GM21381 (cell line): ENCODE results near the gene TAGLN.
"Not testable (repeated sequence)": the region's sequence is repeated elsewhere in the genome, so short reads cannot be mapped to it uniquely, and the experiment has no call there.

Source experiments
- ATAC-seq: cut with Tn5 transposase; IDR thresholded peaks from one replicate; pipeline ENCODE4 v1.9.1; 2021; ENCODE audit warnings: mild to moderate bottlenecking, moderate library complexity; ENCODE audit not compliant: unreplicated experiment

The TAGLN gene

DNA sequence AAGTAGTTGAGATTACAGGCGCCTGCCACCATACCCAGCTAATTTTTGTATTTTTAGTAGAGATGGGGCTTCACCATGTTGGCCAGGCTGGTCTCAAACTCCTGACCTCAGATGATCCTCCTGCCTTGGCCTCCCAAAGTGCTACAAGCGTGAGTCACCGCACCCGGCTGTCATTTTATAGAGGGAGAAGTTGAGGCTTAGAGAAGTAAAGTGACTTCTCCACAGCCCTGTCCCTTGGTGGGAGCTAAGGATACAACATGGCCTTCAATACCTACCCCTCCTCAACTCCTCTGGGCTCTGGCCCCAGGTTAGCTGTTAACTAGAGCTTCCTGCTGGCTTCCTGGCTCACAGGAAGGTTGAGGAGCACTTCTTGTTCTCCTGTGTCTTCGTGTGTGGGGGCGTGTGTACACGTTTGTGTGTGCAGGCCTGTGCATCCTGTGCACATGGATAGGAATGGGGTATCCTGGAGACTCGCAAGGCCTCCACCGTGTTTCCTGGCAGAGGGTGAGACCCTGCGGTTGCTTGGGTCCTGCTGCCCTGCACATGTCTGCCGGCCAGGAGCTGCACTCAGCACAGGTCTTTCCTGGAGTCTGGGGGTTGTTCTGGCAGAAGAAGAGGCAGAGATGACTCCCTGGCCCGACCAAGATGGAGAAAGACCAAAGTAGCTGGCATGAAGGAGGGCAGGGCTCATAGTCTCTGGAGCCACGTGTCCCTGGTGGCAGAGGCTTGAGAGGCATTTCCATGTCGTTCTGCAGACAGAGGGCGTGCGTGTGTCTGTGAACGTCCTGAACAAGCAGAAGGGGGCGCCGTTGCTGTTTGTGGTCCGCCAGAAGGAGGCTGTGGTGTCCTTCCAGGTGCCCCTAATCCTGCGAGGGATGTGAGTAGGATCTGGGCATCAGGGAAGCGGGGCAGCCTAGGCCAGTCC is 18.2 kb upstream of the TAGLN start:
- no peak for ATAC-seq

DNA sequence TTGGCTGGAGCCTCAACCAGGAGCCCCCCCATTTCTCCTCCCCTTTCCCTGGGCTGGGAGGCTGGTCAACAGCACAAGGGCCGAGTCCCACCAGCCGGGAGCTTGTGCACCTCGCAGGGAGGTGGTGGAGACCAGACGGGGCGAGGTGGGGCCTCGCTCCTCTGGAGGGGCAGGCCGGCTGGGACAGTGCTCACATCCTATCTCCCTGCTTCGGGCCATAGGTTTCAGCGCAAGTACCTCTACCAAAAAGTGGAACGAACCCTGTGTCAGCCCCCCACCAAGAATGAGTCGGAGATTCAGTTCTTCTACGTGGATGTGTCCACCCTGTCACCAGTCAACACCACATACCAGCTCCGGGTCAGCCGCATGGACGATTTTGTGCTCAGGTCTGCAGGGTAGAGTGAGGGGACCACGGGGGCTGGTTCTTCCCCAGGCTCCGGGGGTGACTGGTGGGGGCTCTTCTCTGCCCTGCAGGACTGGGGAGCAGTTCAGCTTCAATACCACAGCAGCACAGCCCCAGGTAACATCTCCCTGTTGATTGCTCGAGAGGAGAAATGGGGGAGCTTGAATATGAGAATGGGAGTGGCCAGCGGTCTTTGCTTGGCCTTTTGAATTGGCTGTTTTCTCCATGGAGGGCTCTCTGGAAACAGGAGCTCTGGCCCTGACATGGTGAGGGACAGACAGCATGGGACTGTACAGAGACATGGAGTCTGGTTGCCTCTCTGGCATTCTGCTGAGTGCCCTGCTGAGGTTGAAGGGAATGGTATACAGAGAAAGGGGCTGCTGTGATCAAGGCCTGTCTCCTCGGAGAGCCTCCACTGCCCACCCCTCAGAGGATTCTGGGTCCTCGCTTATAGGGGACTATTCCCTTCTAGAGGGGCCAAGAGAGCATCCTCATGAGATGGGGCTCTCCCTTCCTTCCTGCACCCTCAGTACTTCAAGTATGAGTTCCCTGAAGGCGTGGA is 17.3 kb upstream of the TAGLN start:
- ATAC-seq = no peak

DNA sequence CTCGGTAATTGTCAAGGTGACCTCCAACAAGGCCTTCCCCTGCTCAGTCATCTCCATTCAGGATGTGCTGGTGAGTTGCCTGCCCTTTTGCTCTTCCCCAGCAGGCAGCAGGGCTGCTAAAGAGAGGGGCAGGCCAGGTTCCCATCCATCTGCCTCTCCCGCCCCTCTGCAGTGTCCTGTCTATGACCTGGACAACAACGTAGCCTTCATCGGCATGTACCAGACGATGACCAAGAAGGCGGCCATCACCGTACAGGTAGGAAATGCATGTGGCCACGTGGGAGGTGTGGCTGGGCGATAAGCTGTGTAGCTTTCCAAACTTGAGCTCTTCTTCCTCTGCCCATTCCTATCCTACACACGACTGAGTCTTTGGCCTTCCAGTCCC is 16.6 kb upstream of the TAGLN start:
- ATAC-seq = no peak

DNA sequence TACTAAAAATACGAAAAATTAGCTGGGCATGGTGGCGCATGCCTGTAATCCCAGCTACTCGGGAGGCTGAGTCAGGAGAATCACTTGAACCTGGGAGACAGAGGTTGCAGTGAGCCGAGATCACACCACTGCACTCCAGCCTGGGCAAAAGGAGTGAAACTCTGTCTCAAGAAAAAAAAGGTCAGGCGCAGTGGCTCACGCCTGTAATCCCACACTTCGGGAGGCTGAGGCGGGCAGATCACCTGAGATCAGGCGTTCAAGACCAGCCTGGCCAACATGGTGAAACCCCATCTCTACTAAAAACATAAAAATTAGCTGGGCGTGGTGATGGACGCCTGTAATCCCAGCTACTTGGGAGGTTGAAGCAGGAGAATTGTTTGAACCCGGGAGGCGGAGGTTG is 16.0 kb upstream of the TAGLN start:
- ATAC-seq = not testable (repeated sequence)

DNA sequence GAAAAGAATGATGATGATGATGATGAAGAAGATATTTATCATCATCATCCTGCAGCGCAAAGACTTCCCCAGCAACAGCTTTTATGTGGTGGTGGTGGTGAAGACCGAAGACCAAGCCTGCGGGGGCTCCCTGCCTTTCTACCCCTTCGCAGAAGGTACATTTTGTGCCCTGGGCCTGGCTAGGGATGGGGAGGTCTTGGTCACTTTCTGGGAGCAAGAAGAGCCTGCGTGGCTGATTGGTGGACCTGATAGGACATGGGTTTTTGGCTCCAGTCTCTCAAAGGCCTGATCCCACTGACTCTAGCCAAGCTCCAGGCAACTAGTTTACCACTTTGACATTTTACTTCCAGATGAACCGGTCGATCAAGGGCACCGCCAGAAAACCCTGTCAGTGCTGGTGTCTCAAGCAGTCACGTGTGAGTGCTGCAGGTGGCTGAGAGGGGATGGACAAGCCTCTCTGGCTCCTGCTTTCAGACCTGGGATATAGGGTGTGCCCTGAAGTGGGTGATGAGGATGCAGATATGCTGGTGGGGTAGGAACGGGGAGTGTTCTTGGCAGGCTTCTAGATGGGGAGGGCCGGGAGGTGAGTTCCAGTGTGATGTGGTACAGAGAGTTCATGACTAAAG is 15.3 kb upstream of the TAGLN start:
- ATAC-seq = no peak

DNA sequence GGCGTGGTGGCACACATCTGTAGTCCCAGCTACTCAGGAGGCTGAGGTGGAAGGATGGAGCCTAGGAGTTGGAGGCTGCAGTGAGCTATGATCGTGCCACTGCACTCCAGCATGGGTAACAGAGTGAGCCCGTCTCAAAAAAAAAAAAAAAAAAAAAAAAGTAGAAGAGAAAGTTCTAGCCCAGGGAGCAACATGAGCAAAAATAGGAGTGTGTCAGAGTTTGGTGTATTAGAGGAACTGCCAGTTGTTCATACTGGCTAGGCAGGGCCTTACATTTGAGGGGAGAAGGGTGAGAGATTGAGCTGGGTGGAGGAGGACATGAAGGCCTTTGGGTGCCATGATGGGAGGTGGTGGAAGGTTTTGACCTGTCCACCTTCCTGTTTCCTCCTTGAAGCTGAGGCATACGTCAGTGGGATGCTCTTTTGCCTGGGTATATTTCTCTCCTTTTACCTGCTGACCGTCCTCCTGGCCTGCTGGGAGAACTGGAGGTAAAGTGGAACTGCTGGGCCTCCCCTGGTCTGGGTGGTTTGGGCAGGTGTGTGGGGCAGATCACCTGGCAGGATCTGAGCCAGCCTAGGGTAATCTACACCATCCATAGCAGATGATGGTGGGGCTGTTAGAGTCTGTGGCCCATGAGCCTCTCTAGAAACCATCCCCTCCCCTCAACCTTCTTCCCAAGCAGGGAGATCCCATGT is 13.3 kb upstream of the TAGLN start:
- no peak for ATAC-seq

DNA sequence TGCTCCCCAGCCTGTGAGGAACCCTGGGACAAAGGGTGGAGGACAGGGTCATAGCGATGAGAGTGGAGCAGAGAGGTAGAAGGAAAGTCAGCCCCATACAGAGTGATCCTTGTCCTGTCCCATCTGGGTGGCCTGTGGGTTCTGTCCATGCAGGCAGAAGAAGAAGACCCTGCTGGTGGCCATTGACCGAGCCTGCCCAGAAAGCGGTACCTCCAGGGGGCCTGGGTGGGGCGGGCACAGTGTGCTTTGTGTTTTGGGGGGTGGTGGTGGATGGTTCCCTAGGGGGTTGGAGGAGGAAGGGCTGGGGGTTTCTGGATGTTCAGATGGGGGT is 12.8 kb upstream of the TAGLN start:
- no peak for ATAC-seq

DNA sequence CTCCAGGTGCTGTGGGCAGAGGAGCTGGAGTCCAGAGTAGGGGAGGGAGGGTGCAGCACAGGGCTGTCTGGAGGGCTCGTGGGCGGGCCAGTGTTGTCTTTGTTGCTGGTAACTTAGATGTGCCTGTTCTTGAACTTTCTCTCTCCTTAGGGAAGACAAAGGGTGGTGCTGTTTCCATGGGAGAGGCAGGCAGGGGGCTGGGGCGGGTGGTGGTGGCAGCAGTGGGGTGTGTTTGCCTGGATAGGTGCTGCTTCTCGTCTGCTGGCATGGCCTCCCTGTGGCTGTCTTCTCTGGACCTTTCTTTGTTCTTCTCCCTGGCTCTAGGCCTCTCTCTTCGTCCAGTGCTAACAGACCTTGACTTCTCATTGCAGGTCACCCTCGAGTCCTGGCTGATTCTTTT is 12.2 kb upstream of the TAGLN start:
- no peak for ATAC-seq

DNA sequence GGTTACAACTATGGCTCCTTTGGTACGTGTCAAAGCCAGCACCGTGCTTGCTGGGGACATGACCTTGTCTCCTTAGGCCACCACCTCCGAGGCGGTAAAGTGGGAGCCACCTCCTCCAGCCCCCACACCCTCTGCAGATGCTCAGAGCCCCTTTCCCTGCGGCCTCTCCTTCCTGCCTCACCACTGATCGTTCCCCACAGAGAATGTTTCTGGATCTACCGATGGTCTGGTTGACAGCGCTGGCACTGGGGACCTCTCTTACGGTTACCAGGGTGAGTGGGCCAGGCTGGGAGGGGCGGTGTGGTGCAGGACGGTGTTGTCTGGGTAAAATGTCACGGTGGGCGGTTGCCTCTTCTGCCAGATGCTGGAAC is 11.8 kb upstream of the TAGLN start:
- no peak for ATAC-seq

DNA sequence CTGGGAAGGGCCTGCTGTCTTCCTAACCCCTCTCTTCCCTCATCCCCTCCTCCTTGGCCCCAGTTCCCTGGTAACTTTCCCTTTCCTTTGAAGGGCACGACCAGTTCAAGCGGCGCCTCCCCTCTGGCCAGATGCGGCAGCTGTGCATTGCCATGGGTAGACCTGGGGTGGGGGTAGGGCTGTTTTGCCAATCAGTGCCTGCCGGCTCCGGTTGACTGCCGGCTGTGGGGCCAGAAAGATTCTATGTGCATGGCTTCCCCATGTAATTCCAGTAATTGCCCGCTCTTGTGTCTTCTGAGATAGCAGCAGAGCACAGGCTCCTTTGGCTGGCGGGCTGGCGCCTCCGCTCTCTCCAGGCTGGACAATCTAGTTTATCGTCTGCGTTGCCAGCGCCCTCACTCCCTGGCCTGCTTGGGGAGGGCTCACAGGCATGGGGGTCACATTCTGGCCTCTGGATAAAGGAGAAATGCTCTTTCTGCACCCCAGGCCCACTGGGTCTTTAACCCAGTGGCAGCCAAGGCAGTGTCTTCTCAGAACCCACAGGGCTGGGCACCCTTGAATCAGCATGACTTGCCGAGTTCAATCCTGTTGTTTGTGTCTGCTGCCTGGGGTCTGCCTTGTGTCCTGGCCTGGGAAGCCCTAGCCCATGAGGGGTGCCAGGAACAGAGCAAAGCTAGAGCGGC is 11.2 kb upstream of the TAGLN start:
- no peak for ATAC-seq

DNA sequence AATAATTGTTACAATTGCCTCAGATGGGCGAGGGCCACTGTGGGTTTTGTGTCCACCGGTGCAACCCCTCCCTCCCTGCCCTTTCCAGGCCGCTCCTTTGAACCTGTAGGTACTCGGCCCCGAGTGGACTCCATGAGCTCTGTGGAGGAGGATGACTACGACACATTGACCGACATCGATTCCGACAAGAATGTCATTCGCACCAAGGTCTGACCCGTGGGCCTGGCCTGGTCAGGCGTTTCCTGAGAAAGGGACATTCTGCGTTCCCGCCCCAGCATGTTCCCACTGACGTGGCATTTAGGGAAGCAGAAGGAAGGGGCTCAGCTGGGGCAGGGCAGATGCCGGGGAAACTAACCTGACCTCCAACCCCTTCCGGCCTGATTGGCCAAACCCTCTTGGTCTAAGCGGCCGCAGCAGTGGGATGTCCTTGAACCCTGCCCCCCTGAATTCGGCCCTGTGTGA is 10.5 kb upstream of the TAGLN start:
- ATAC-seq = no peak

DNA sequence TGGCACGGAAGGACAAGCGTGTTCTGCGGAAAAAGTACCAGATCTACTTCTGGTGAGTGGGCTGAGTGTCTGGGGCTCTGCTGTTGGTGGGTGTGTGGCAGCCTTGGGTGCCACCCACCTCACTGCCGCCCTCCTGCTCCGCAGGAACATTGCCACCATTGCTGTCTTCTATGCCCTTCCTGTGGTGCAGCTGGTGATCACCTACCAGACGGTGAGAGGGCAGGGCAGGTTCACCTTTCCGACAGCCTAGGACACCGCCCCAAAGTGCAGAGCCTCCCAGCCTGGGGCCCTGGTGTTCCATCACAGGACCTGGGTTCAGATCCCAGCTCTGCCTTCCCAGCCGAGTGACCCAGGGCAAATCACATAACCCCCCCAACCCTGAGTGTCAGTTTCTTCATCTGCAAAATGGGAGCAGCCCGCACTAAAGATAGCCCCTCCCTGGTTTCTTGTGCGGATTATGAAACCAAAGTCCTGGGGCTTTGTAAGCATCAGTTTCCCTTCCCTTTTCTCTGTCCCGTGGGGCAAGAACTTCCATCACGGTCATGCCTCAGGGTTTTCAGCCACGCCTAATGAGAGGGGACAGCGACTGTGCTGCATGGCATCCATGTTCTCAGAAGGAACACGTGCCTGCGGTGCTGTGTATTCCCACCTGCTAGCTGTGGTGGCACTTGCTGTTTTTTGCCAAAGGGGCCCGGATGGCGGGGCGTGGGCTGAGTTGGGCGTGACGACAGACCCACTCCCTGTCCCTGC is 9.8 kb upstream of the TAGLN start:
- no peak for ATAC-seq

DNA sequence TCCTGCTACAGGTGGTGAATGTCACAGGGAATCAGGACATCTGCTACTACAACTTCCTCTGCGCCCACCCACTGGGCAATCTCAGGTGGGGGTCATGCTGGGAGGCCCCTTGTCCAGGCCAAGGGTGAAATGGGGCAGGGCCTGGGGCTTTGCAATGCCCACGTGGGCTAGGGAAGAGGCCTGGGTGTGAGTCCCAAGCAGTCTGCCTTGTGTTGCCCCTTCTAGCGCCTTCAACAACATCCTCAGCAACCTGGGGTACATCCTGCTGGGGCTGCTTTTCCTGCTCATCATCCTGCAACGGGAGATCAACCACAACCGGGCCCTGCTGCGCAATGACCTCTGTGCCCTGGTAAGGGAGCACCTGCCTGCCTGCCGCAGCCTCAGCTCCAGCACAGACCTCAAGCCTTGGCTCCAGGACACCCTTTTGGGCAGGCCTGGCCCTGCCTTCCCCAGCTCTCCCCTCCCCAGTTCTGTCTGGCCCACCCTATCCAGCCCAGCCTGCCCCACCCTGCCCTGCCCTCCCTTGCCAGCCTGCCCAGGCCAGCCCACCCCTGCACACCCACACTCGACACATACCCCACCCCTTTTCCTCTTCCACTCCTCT is 9.1 kb upstream of the TAGLN start:
- no peak for ATAC-seq

DNA sequence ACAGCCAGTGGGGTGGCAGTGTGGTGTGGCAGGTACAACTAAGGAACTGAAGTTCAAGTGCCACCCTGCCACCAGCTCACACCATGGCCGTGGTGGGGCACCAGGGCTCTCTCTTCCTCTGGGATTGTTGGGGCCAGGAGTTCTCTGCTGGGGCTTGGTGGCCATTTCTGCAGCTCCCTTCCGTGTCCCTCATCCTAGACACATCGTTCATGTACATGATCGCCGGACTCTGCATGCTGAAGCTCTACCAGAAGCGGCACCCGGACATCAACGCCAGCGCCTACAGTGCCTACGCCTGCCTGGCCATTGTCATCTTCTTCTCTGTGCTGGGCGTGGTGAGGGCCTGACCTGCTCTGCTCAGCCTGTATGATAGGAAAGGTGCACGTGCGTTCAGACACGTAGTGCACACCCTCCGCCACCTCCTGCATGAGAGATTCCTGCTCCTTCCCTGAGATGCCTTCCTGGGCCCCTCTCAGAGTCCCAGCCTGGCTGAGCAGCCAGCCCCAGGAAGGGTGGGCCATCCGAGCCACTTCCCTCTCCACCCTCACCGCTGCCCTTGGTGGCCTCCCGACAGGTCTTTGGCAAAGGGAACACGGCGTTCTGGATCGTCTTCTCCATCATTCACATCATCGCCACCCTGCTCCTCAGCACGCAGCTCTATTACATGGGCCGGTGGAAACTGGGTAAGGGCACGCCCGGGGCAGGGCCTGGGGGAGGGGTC is 7.3 kb upstream of the TAGLN start:
- no peak for ATAC-seq

DNA sequence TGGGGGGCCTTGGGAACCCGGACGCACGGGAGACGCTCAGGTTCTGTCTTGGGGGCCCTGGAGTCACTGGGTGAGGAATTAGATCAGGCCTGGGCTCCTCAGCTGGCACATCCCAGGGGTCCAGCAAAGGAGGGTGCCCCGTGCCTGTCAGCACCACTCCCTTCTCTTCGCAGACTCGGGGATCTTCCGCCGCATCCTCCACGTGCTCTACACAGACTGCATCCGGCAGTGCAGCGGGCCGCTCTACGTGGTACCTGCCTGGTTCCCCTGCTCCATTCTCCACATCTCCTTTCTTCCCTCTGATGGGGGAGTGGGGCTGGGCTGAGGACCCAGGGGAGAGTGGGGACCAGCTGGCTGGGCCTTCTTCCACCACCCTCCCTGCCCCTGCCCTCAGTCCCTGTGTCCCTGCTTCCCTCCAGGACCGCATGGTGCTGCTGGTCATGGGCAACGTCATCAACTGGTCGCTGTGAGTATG is 6.7 kb upstream of the TAGLN start:
- ATAC-seq = no peak

DNA sequence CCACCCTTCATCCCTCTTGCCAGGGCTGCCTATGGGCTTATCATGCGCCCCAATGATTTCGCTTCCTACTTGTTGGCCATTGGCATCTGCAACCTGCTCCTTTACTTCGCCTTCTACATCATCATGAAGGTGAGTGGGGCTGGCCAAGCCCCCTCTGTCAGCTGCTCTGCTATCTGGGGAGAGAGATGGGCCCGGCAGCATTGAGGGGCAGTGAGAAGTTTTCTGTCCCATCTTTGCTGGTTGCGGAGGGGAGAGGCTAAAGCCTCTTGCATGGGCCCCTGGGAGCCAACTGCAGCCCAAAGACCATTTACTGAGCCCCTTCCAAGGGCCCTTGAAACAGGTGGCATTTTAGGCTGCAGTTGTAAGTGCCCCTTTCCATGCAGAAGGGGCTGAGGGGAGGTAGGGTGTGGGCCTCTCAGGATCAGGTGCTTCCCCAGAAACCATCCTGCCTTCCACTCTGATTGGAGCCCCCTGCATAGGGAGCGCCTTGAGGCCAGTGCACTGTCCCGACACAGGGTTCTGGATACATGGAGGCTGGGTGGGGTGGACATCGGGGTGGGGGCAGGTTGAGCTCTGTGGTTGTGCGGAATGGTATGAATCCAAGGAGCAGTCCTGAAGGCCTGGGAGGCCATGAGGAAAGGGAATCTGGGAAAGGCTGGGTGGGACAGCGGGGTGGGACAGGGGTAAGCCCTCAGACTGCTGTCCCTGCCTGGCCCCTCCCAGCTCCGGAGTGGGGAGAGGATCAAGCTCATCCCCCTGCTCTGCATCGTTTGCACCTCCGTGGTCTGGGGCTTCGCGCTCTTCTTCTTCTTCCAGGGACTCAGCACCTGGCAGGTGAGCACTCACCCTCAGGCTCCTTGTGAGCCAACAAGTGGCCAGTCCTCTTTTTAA is 5.8 kb upstream of the TAGLN start:
- no peak for ATAC-seq

DNA sequence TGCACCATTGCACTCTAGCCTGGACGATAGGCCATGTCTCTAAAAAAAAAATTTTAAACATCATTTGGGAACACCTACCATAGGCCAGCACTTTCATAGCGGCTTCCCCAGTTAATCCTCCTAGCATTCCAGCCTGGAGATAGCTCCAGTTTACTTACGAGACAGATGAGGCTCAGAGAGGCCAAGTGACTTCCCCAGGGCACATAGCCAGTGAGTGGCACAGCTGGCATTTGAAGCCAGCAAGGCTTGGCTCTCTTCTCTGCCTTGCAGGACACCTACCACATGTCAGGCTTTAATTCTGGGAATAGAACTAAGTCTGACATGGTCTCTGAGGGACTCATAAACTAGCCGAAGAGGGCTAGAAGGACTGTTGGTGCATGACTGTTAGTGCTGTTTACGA is 4.9 kb upstream of the TAGLN start:
- no peak for ATAC-seq
